Omental fat pad (tissue), 4 donors: ENCODE measurements around the gene B4GALT2. TPM values are rescaled to one million over a fixed set of nuclear protein-coding genes. Genes with fewer than 3 reads are reported as not detected.

Experiments used
- ATAC-seq: fragments of 150-250 bp; one replicate; pipeline ENCODE4 v1.9.1; 2016; ENCODE audit warnings: mild to moderate bottlenecking, moderate library complexity; ENCODE audit not compliant: low FRiP score
- DNase-seq: peaks from one replicate; pipeline ENCODE4 v3.0.0-alpha.2; 2019; ENCODE audit warnings: low spot score
- CTCF ChIP-seq, 3 donors: fragments of 450-650 bp; IDR thresholded peaks; one replicate each; pipeline ENCODE4 v1.5.1; 2016 to 2017; ENCODE audit warnings: antibody characterized with exemption in 3 of 3, mild to moderate bottlenecking in 3 of 3, moderate library complexity in 2 of 3
- total RNA-seq, 4 donors: library from RNA; depleted of rRNA; stranded (reverse); fragments of >200 nt; gene quantifications; one replicate each; pipeline ENCODE4 v1.1.0, GENCODE V29; 2016

The B4GALT2 gene
- total RNA-seq, 4 donors from 2014 or later = 20.3 to 67.9 (median 42.6) TPM

DNA sequence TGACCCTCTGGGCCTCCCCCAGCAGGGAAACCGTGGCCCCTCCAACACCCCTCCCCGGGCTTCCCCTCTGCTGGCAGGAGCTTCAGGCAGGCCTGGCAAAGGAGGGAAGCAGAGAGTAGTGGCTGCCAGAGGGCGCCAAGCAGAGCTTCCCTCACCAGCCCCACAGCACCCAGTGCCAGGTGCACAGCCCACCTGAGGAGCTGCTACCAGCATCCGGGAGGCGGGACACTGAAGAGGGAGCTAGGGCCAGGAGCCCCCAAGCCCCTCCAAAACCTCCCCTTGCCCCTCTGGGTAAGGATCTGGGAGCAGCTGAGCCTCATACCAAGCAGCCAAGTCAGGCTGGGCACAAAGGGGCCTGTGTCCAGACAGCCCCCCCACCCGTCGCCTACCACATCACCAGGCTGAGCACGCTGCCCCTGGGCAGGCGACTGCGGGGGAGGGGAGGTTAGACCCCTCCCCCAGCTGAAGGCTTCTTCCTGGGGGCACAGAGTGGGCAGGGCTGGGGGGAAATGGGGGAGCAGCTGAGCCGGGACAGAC is 32.0 kb downstream of the B4GALT2 start:
- TF ChIP-seq CTCF (IDR thresholded peaks at IDR 0.05) = no peak
- DNase-seq = no peak
- ATAC-seq = no peak

GRCh38 chr1:44012404-44012803 is 33.4 kb downstream of the B4GALT2 start:
- DNase-seq (no peak), ATAC-seq (no peak)
- TF ChIP-seq CTCF (IDR thresholded peaks at IDR 0.05) = no peak

DNA sequence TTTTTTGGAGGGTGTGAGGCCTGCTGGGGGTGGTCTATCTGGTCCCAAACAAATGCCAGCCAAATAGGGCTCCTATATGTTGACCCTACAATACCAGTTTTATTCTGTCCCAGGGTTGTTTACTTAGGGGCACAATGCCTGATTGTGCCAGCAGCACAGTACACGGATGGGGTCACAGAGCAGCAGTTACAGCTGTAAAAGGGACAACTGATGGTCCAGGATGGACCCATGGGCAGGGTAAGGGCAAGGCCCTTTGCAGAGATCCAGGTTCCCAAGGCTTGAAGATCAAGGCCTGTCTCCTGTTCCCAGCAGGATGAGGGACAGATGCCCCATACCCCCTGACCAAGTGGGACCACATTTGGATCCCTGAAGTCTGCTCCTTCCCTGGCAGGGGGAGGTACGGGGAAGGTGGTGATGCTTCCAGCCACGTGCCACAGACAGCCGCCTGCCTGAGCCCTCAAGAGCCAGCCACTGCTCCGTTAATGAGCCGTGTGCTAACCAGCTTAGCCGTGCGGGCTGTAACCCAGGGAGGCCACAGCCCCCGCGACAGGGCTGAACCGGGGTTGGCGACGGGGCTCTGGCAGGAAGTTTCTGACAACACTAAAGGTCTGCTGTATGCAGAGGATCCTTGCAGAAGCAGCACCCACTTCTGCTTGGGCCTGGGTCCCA is 34.1 kb downstream of the B4GALT2 start:
- no peak for TF ChIP-seq CTCF (IDR thresholded peaks at IDR 0.05)
- DNase-seq (no peak), ATAC-seq (no peak)

- no peak for TF ChIP-seq CTCF (IDR thresholded peaks at IDR 0.05)
- ATAC-seq (no peak), DNase-seq (no peak)
Measured at GRCh38 chr1:44013949-44014348, 34.9 kb downstream of the B4GALT2 start.

DNA sequence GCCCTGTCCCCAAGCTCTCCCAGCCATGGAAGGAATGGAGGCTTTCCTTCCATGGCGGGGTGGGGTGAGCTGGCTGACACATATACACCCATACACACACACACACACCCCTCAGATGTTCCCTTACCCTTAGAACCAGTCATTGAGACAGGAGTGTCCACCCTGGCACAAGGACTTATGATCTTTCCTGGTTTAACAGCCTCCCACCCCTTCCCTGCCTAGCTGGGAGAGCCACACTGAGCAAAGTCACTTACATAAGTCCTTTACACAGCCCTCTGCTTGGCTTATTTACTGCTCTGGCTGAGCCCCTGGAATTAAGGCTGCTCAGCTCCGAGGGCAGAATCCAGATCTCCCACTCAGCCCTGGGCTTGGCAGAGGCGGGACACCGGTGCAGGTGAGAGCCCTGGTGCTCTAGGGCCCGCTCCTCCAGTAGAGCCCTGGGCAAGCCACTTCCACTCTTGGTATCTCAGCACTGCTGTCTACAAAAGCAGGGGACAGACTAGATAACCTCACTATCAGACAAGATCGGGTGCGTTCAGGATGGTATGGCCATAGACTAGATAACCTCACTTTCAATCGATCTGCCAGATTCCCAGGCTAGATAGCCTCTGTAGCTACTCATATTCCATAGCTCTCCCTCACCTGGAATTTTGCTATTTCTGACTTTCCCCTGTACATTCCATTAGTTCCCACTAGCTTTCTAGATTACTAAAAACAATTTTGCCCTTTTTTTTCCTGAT is 35.5 kb downstream of the B4GALT2 start:
- TF ChIP-seq CTCF (IDR thresholded peaks at IDR 0.05) = no peak
- no peak for ATAC-seq
- DNase-seq = no peak

GRCh38 chr1:44015206-44015605 is 36.2 kb downstream of the B4GALT2 start:
- DNase-seq (no peak), ATAC-seq (no peak)
- no peak for TF ChIP-seq CTCF (IDR thresholded peaks at IDR 0.05)
